ENCODE data around the gene MEGF11. TPM values are rescaled to one million over a fixed set of nuclear protein-coding genes. Genes with fewer than 3 reads are reported as not detected.

MEGF11 gene
- total RNA-seq, 1 experiment from 2014 or later, result 0.09 TPM

GRCh38 chr15:66276546-66276945 is 23.0 kb upstream of the MEGF11 start:
- TF ChIP-seq CTCF (IDR thresholded peaks at IDR 0.05; ENCODE audit: unreplicated experiment), result no peak
- no peaks in the 10 kb centered on the region for H3K9me3 Mint-ChIP-seq (ENCODE audit: unreplicated experiment)
- no peak overlapping the region for H3K27ac Mint-ChIP-seq (ENCODE audit: low read depth, unreplicated experiment)
- ChIA-PET POLR2A (no interaction called here), CTCF (no interaction called here)
- no peaks in the 10 kb centered on the region for H3K4me1 Mint-ChIP-seq (ENCODE audit: insufficient read depth, unreplicated experiment)
- H3K27me3 Mint-ChIP-seq (ENCODE audit: insufficient read depth, unreplicated experiment), result peaks cover 27% of the 10 kb centered on the region
- DNase-seq (ENCODE audit: unreplicated experiment), result no peak
- intact Hi-C loops (cut with micrococcal nuclease), result no loop called here
- H3K36me3 Mint-ChIP-seq (ENCODE audit: insufficient read depth, unreplicated experiment), result no peaks in the 10 kb centered on the region
- no peak overlapping the region for H3K4me3 Mint-ChIP-seq (ENCODE audit: unreplicated experiment)
- no TSS peak for BruUV-seq (replicated peaks)

- Mint-ChIP-seq H3K27me3 (ENCODE audit: insufficient read depth, unreplicated experiment) (peaks cover 36% of the 10 kb centered on the region), H3K36me3 (ENCODE audit: insufficient read depth, unreplicated experiment) (no peaks in the 10 kb centered on the region), H3K27ac (ENCODE audit: low read depth, unreplicated experiment) (no peak overlapping the region), H3K4me3 (ENCODE audit: unreplicated experiment) (no peak overlapping the region), H3K9me3 (ENCODE audit: unreplicated experiment) (no peaks in the 10 kb centered on the region), H3K4me1 (ENCODE audit: insufficient read depth, unreplicated experiment) (no peaks in the 10 kb centered on the region)
- TF ChIP-seq CTCF (IDR thresholded peaks at IDR 0.05; ENCODE audit: unreplicated experiment), result no peak
- intact Hi-C loops (cut with micrococcal nuclease), result no loop called here
- no TSS peak for BruUV-seq (replicated peaks)
- CTCF ChIA-PET, result no interaction called here
- no peak for DNase-seq (ENCODE audit: unreplicated experiment)
- POLR2A ChIA-PET, result no interaction called here
Measured at GRCh38 chr15:66275352-66275751, 21.8 kb upstream of the MEGF11 start.

- TF ChIP-seq CTCF (IDR thresholded peaks at IDR 0.05; ENCODE audit: unreplicated experiment), result no peak
- H3K36me3 Mint-ChIP-seq (ENCODE audit: insufficient read depth, unreplicated experiment), result no peaks in the 10 kb centered on the region
- H3K27me3 Mint-ChIP-seq (ENCODE audit: insufficient read depth, unreplicated experiment), result peaks cover 26% of the 10 kb centered on the region
- BruUV-seq (replicated peaks), result no TSS peak
- no peak overlapping the region for H3K4me3 Mint-ChIP-seq (ENCODE audit: unreplicated experiment)
- H3K27ac Mint-ChIP-seq (ENCODE audit: low read depth, unreplicated experiment), result no peak overlapping the region
- POLR2A ChIA-PET, result no interaction called here
- DNase-seq (ENCODE audit: unreplicated experiment), result no peak
- H3K4me1 Mint-ChIP-seq (ENCODE audit: insufficient read depth, unreplicated experiment), result peaks cover 6% of the 10 kb centered on the region
- CTCF ChIA-PET, result interaction anchor here (0.6 to 0.7 kb wide), 3 partner anchors 13 to 633 kb away, joined by 3 read pairs; no protein-coding TSS in a partner anchor
- H3K9me3 Mint-ChIP-seq (ENCODE audit: unreplicated experiment), result no peaks in the 10 kb centered on the region
- intact Hi-C loops (cut with micrococcal nuclease), result no loop called here
Measured at GRCh38 chr15:66270932-66271331, 17.4 kb upstream of the MEGF11 start.

GRCh38 chr15:66269326-66270090 is 16.0 kb upstream of the MEGF11 start:
- POLR2A ChIA-PET, result interaction anchor here (0.7 to 1.4 kb wide), 3 partner anchors 9 to 23 kb away, joined by 3 to 6 read pairs (median 4); partner anchors contain the start of gene DIS3L
- Mint-ChIP-seq H3K36me3 (ENCODE audit: insufficient read depth, unreplicated experiment) (no peaks in the 10 kb centered on the region), H3K27me3 (ENCODE audit: insufficient read depth, unreplicated experiment) (peaks cover 26% of the 10 kb centered on the region), H3K9me3 (ENCODE audit: unreplicated experiment) (no peaks in the 10 kb centered on the region), H3K27ac (ENCODE audit: low read depth, unreplicated experiment) (no peak overlapping the region), H3K4me1 (ENCODE audit: insufficient read depth, unreplicated experiment) (peaks cover 6% of the 10 kb centered on the region), H3K4me3 (ENCODE audit: unreplicated experiment) (no peak overlapping the region)
- DNase-seq (ENCODE audit: unreplicated experiment), result peak; percentile 84
- intact Hi-C loops (cut with micrococcal nuclease), result no loop called here
- TF ChIP-seq CTCF (IDR thresholded peaks at IDR 0.05; ENCODE audit: unreplicated experiment), result no peak
- CTCF ChIA-PET, result interaction anchor here (0.8 kb wide), 1 partner anchor 19 kb away, joined by 3 read pairs; no protein-coding TSS in a partner anchor
- BruUV-seq (replicated peaks), result no TSS peak
